ENCODE data around the gene GPA33.

The GPA33 gene

GRCh38 chr1:167126811-167127210 lies 36.6 kb upstream of the GPA33 start:
- H3K9me3 Mint-ChIP-seq: no peaks in the 10 kb centered on the region
- H3K27ac Mint-ChIP-seq: no peak overlapping the region
- H3K36me3 Mint-ChIP-seq (ENCODE audit: low read depth): no peaks in the 10 kb centered on the region
- peaks cover 20% of the 10 kb centered on the region for H3K27me3 Mint-ChIP-seq (ENCODE audit: low read depth)
- DNase-seq (ENCODE audit: low spot score): no peak
- H3K4me1 Mint-ChIP-seq (ENCODE audit: low read depth): no peaks in the 10 kb centered on the region
- H3K4me3 Mint-ChIP-seq: no peak overlapping the region

DNA sequence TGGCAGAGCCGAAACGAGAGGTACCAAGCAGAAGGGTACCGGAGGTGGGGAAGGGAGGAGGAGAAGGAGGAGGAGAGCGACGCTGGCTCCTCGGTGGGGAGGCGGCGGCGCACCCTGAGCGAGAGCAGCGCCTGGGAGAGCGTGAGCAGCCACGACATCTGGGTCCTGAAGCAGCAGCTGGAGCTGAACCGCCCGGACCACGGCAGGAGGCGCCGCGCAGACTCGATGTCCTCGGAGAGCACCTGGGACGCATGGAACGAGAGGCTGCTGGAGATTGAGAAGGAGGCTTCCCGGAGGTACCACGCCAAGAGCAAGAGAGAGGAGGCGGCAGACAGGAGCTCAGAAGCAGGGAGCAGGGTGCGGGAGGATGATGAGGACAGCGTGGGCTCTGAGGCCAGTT lies 36.1 kb upstream of the GPA33 start:
- H3K27me3 Mint-ChIP-seq (ENCODE audit: low read depth): peaks cover 19% of the 10 kb centered on the region
- H3K4me1 Mint-ChIP-seq (ENCODE audit: low read depth): peaks cover under 1% of the 10 kb centered on the region
- no peak overlapping the region for H3K4me3 Mint-ChIP-seq
- DNase-seq (ENCODE audit: low spot score): no peak
- no peaks in the 10 kb centered on the region for H3K36me3 Mint-ChIP-seq (ENCODE audit: low read depth)
- H3K9me3 Mint-ChIP-seq: no peaks in the 10 kb centered on the region
- no peak overlapping the region for H3K27ac Mint-ChIP-seq

GRCh38 chr1:167122568-167122967 lies 32.4 kb upstream of the GPA33 start:
- Mint-ChIP-seq H3K9me3 (no peaks in the 10 kb centered on the region), H3K36me3 (ENCODE audit: low read depth) (no peaks in the 10 kb centered on the region), H3K4me3 (no peak overlapping the region), H3K27ac (no peak overlapping the region), H3K4me1 (ENCODE audit: low read depth) (peaks cover 5% of the 10 kb centered on the region), H3K27me3 (ENCODE audit: low read depth) (peaks cover 22% of the 10 kb centered on the region)
- DNase-seq (ENCODE audit: low spot score): no peak

DNA sequence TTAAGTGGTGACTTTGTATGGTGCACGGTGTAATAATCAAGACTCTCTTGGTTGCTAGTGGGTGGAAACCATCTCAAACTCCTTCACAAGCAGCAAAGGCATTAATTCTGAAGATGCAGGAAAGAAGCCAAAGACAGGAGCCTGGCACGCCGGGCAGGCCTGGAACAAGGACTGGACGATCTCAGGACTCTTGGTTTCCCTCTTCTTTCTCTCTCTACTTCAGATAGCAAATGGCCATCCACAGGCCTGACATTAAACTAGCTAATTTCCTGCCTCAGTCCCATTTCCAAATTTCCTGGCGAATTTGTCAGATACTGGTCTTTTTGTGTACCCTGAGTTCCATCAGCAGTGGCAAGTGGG lies 31.9 kb upstream of the GPA33 start:
- H3K9me3 Mint-ChIP-seq: no peaks in the 10 kb centered on the region
- no peak for DNase-seq (ENCODE audit: low spot score)
- H3K27ac Mint-ChIP-seq: no peak overlapping the region
- peak overlapping the region; percentile 25 for H3K4me3 Mint-ChIP-seq
- H3K27me3 Mint-ChIP-seq (ENCODE audit: low read depth): peaks cover 19% of the 10 kb centered on the region
- H3K4me1 Mint-ChIP-seq (ENCODE audit: low read depth): peaks cover 5% of the 10 kb centered on the region
- no peaks in the 10 kb centered on the region for H3K36me3 Mint-ChIP-seq (ENCODE audit: low read depth)

- H3K27ac Mint-ChIP-seq: no peak overlapping the region
- H3K36me3 Mint-ChIP-seq (ENCODE audit: low read depth): no peaks in the 10 kb centered on the region
- peaks cover 5% of the 10 kb centered on the region for H3K4me1 Mint-ChIP-seq (ENCODE audit: low read depth)
- H3K27me3 Mint-ChIP-seq (ENCODE audit: low read depth): peaks cover 19% of the 10 kb centered on the region
- peak overlapping the region; percentile 84 for H3K4me3 Mint-ChIP-seq
- H3K9me3 Mint-ChIP-seq: no peaks in the 10 kb centered on the region
- DNase-seq (ENCODE audit: low spot score): no peak
Observed at GRCh38 chr1:167121375-167122120, 31.4 kb upstream of the GPA33 start.

DNA sequence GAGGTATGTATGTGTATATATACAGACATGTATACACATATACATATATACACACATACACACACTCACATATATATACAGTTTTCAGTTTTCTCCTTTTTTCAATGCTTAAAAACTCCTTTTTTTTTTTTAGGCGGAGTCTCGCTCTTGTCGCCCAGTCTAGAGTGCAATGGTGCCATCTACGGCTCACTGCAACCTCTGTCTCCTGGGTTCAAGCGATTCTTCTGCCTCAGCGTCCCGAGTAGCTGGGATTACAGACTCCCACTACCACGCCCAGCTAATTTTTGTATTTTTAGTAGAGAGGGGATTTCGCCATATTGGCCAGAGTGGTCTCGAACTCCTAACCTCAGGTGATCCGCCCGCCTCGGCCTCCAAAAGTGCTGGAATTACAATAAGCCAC lies 30.7 kb upstream of the GPA33 start:
- Mint-ChIP-seq H3K4me1 (ENCODE audit: low read depth) (peaks cover 5% of the 10 kb centered on the region), H3K9me3 (no peaks in the 10 kb centered on the region), H3K27me3 (ENCODE audit: low read depth) (peaks cover 19% of the 10 kb centered on the region), H3K36me3 (ENCODE audit: low read depth) (no peaks in the 10 kb centered on the region), H3K4me3 (peak overlapping the region; percentile 84), H3K27ac (no peak overlapping the region)
- no peak for DNase-seq (ENCODE audit: low spot score)

DNA sequence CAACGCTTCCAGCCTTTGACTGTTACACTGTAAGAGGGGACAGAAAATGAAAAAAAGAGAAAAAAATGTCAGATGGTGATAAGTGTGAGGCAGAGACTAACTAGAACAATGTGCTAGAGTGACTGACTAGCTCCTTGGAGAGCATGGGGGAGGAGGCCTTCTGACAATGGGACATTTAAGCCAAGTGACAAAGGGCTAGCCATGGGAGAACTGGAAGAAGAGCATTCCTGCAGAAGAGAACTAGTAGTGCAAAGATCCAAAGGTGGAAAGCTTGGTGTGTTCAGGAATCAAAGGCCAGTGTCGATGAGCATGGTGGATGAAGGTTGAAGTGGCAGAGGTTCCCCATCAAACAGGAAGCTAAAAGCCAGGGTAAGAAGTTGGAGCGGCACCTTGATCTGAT lies 29.5 kb upstream of the GPA33 start:
- no peak for DNase-seq (ENCODE audit: low spot score)
- no peaks in the 10 kb centered on the region for H3K36me3 Mint-ChIP-seq (ENCODE audit: low read depth)
- no peaks in the 10 kb centered on the region for H3K9me3 Mint-ChIP-seq
- H3K4me3 Mint-ChIP-seq: no peak overlapping the region
- no peak overlapping the region for H3K27ac Mint-ChIP-seq
- peaks cover 28% of the 10 kb centered on the region for H3K27me3 Mint-ChIP-seq (ENCODE audit: low read depth)
- H3K4me1 Mint-ChIP-seq (ENCODE audit: low read depth): peaks cover 5% of the 10 kb centered on the region

DNA sequence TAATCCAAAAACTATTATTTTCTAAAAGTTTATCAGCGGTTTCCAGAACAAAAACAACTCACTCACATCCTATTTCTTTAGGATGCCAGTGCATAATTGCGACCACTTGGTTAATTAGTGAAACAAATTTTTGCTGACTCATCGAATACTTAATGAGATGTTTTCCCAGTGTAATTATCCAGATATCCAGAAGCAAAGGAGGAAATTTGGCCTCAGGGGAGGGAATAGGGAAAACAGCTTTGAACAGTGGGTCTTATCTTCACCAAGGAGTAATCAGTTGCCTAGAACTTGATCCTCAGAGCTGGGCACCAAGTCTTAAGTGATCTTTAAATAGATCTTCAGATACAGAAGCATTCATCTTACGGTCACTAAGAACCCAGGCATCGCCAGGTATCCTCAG lies 28.0 kb upstream of the GPA33 start:
- Mint-ChIP-seq H3K4me1 (ENCODE audit: low read depth) (peaks cover 5% of the 10 kb centered on the region), H3K27ac (no peak overlapping the region), H3K27me3 (ENCODE audit: low read depth) (peaks cover 35% of the 10 kb centered on the region), H3K4me3 (no peak overlapping the region), H3K9me3 (no peaks in the 10 kb centered on the region), H3K36me3 (ENCODE audit: low read depth) (no peaks in the 10 kb centered on the region)
- no peak for DNase-seq (ENCODE audit: low spot score)

DNA sequence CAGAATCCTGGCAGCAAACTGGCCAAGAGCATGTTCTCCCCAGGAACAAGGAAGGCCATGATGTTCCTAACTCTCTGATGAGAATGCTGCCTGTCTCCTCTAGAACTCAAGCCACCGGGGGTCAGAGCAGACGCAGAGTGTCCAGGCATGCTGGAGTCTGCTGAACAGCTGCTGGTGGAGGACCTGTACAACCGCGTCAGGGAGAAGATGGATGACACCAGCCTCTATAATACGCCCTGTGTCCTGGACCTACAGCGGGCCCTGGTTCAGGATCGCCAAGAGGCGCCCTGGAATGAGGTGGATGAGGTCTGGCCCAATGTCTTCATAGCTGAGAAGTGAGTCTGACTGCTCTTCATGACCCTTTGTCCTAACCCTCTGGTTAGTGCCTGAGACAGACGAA lies 27.0 kb upstream of the GPA33 start:
- H3K36me3 Mint-ChIP-seq (ENCODE audit: low read depth): no peaks in the 10 kb centered on the region
- H3K4me3 Mint-ChIP-seq: no peak overlapping the region
- H3K27me3 Mint-ChIP-seq (ENCODE audit: low read depth): peaks cover 37% of the 10 kb centered on the region
- DNase-seq (ENCODE audit: low spot score): no peak
- H3K4me1 Mint-ChIP-seq (ENCODE audit: low read depth): peaks cover 5% of the 10 kb centered on the region
- H3K27ac Mint-ChIP-seq: no peak overlapping the region
- no peaks in the 10 kb centered on the region for H3K9me3 Mint-ChIP-seq

DNA sequence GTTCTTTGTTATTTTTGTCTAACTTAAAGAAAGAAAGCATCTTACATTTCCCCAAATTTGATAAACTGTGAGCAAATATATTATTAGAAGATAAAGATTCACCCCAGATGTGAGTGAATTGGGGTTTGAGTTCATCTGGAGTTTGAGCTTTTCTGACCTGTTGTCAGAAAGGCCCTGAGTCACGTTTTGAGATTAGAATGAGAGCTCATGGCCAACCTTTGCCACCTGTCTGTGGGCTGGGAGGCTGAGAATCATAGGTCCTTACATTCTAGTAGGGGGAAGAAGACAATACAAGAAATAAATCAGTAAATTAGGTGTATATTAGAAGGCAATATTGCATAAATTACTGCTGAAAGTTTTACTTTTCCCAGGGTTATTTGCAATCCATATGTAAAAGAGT lies 26.0 kb upstream of the GPA33 start:
- Mint-ChIP-seq H3K4me3 (no peak overlapping the region), H3K27ac (no peak overlapping the region), H3K27me3 (ENCODE audit: low read depth) (peaks cover 30% of the 10 kb centered on the region), H3K9me3 (no peaks in the 10 kb centered on the region), H3K36me3 (ENCODE audit: low read depth) (no peaks in the 10 kb centered on the region), H3K4me1 (ENCODE audit: low read depth) (peaks cover 3% of the 10 kb centered on the region)
- DNase-seq (ENCODE audit: low spot score): no peak

DNA sequence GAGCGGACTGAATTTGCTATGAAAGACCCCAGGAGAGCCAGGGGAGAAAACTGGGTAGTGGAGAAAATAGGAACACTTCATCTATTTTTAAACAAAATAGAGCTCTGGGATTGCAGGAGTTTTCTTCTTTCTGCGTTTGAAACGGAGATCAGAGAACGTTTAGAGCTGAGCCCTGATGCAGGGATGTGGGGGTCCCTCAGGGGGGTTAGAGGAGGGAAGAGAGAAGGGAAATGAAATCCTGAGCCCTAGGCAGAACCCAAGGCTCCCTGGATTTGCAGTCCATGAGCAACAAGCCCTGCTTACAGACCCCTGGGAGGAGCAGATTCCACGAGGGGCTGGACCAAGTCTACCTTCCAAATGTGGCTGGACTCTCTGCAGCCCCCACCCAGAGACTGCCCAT lies 25.5 kb upstream of the GPA33 start:
- H3K9me3 Mint-ChIP-seq: peaks cover 5% of the 10 kb centered on the region
- no peak overlapping the region for H3K27ac Mint-ChIP-seq
- H3K27me3 Mint-ChIP-seq (ENCODE audit: low read depth): peaks cover 30% of the 10 kb centered on the region
- H3K4me3 Mint-ChIP-seq: no peak overlapping the region
- H3K36me3 Mint-ChIP-seq (ENCODE audit: low read depth): no peaks in the 10 kb centered on the region
- DNase-seq (ENCODE audit: low spot score): no peak
- peaks cover 6% of the 10 kb centered on the region for H3K4me1 Mint-ChIP-seq (ENCODE audit: low read depth)

DNA sequence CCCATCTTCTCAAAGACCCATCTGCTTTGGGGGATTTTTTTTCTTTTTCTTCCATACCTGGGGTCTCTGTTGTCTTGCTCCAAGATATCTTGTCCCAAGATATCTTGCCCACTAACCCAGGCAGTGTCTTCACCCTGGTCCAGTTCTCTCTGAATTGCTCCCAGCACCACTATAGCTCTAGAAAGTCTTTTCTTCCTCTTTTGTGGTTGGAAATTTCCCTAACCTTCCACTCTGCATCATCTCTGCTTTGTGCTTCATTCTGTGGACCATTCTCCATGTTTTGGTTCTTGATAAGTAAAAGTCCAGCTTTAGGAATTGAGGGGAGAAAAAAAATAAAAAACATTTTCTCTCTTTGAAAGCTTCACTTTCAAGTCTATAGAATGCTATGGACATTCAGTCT lies 24.5 kb upstream of the GPA33 start:
- Mint-ChIP-seq H3K9me3 (peaks cover 14% of the 10 kb centered on the region), H3K27ac (no peak overlapping the region), H3K4me1 (ENCODE audit: low read depth) (peaks cover 15% of the 10 kb centered on the region), H3K27me3 (ENCODE audit: low read depth) (peaks cover 25% of the 10 kb centered on the region), H3K36me3 (ENCODE audit: low read depth) (no peaks in the 10 kb centered on the region), H3K4me3 (no peak overlapping the region)
- DNase-seq (ENCODE audit: low spot score): no peak

DNA sequence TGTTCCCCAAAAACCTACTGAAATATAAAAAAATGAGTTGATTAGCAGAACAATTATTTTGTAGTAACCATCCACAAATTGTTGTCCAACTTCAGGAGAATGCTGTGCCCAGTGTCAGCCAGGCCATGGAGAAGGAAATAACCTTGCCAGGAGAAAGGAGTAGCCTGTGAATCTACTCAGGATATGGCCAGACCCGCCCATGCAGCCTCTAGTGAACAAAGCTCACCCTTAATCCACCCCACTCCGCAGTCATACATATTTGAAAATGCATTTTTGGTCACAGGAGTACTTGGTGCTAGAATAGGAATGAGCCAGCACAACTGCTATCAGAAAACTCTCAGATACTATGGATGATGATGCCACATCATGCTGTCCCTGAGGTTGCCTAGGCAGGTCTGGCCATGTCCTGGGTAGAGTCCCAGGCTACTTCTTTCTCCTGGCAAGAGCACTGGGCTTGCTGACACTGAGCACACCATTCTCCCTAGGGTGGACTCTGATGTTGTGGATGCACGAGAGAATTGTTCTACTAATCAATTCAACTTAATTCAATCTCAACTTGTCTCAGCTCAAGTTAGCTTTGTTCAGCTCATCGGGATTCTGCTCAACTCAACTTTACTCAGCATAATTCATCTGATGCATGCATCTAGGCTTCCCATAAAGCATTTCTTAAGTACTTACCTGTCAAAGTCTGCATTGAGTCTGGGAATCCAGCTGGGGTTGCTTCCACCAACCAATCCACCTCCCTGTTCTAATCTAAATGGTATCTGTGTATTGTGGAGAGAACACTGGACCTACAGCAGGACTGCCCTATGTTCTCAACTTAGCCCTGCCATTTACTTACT lies 21.9 kb upstream of the GPA33 start:
- no peak for DNase-seq (ENCODE audit: low spot score)
- Mint-ChIP-seq H3K27me3 (ENCODE audit: low read depth) (peaks cover 18% of the 10 kb centered on the region), H3K4me3 (no peak overlapping the region), H3K4me1 (ENCODE audit: low read depth) (peaks cover 27% of the 10 kb centered on the region), H3K36me3 (ENCODE audit: low read depth) (no peaks in the 10 kb centered on the region), H3K27ac (no peak overlapping the region), H3K9me3 (peaks cover 14% of the 10 kb centered on the region)

DNA sequence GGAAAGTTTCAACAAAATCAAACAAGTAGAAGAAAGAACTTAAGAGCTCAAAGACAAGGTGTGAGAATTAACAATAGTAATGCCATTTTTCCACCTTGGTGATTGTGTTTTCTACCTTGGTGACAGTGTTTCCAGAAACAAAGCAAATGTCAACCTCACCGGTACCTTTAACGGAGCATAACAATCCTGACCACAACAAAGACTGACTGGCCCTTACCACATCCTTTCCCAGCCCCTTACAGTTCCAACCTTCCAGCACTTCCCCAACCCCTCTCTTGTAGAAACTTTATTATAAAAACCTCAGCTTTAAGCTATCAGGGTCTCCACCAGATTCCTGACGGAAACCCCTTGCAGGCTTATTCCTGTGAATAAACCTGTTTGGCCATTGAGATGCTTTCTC lies 20.4 kb upstream of the GPA33 start:
- H3K36me3 Mint-ChIP-seq (ENCODE audit: low read depth): no peaks in the 10 kb centered on the region
- peaks cover 30% of the 10 kb centered on the region for H3K4me1 Mint-ChIP-seq (ENCODE audit: low read depth)
- H3K9me3 Mint-ChIP-seq: peaks cover 14% of the 10 kb centered on the region
- H3K27ac Mint-ChIP-seq: peak overlapping the region; percentile 67
- peaks cover 17% of the 10 kb centered on the region for H3K27me3 Mint-ChIP-seq (ENCODE audit: low read depth)
- no peak for DNase-seq (ENCODE audit: low spot score)
- H3K4me3 Mint-ChIP-seq: peak overlapping the region; percentile 37

Measured in T-helper 2 cell treated with Interferon-gamma antibody and Interleukin-4, amounts not matched to agents 5 μg/mL and 100 μg/mL, for 36 hours (primary cell).